Naive thymus-derived CD8-positive, alpha-beta T cell (primary cell): Measurements from ENCODE around the gene SLF2. TPM values are rescaled to one million over a fixed set of nuclear protein-coding genes. Genes with fewer than 3 reads are reported as not detected.

Experiments
- ATAC-seq, 2 donors: fragments of 150-1000 bp; cut with Tn5 transposase in 1 of 2; sonication (Bioruptor Pico), chemical (Tn5 transposase) in 1 of 2; 1 replicate in 1 of 2; 2 replicates in 1 of 2; pipeline ENCODE4 v1.10.0; 2021; ENCODE audit warnings: mild to moderate bottlenecking in 2 of 2, moderate library complexity in 2 of 2
- POLR2A ChIA-PET: fragments of 350-600 bp; sonication (Branson Sonifier 250); formaldehyde crosslinking; loops from one replicate; lab custom pipeline; 2021; ENCODE audit warnings: antibody characterized with exemption; lab: Charles Lee
- DNase-seq, 10 donors: peaks; one replicate each; pipeline versions ENCODE4 v3.0.0 to v3.0.0-alpha.2; 2020 to 2022
- H3K27ac Mint-ChIP-seq, 10 donors: one replicate each; pipeline ENCODE4 v1.8.0; 2020 to 2022; ENCODE audit warnings: mild to moderate bottlenecking in 10 of 10, mixed read lengths in 10 of 10, moderate library complexity in 4 of 10, inconsistent platforms in 1 of 10
- H3K27me3 Mint-ChIP-seq, 5 donors: one replicate each; pipeline ENCODE4 v1.8.0; 2021 to 2022; ENCODE audit warnings: mixed read lengths in 5 of 5
- H3K36me3 Mint-ChIP-seq, 3 donors: one replicate each; pipeline ENCODE4 v1.8.0; 2020 to 2022; ENCODE audit warnings: mixed read lengths in 3 of 3, mild to moderate bottlenecking in 2 of 3, inconsistent platforms in 1 of 3
- H3K4me1 Mint-ChIP-seq, 4 donors: one replicate each; pipeline ENCODE4 v1.8.0; 2021 to 2022; ENCODE audit warnings: mixed read lengths in 4 of 4
- H3K4me3 Mint-ChIP-seq, 10 donors: one replicate each; pipeline ENCODE4 v1.8.0; 2020 to 2022; ENCODE audit warnings: mild to moderate bottlenecking in 10 of 10, mixed read lengths in 10 of 10, moderate library complexity in 6 of 10, inconsistent platforms in 1 of 10
- H3K9me3 Mint-ChIP-seq, 9 donors: one replicate each; pipeline ENCODE4 v1.8.0; 2020 to 2022; ENCODE audit warnings: mixed read lengths in 9 of 9, mild to moderate bottlenecking in 3 of 9, inconsistent platforms in 1 of 9, moderate library complexity in 1 of 9
- polyA plus RNA-seq, 3 donors: library from polyadenylated mRNA; unstranded; fragments of 300-500 nt; fragmentation: Illumina TruSeq; gene quantifications; one replicate each; pipeline ENCODE4 v1.2.3, GENCODE V29; 2021
- total RNA-seq, 8 experiments: library from RNA in 2 of 8; stranded (reverse) in 2 of 8; gene quantifications; one replicate each; pipeline ENCODE4 v1.2.3 and lab custom pipeline; 2021 to 2026

Gene SLF2
- total and polyA plus RNA-seq, 5 experiments from 2014 or later = 9.7 to 46.1 (median 11.2) TPM

DNA sequence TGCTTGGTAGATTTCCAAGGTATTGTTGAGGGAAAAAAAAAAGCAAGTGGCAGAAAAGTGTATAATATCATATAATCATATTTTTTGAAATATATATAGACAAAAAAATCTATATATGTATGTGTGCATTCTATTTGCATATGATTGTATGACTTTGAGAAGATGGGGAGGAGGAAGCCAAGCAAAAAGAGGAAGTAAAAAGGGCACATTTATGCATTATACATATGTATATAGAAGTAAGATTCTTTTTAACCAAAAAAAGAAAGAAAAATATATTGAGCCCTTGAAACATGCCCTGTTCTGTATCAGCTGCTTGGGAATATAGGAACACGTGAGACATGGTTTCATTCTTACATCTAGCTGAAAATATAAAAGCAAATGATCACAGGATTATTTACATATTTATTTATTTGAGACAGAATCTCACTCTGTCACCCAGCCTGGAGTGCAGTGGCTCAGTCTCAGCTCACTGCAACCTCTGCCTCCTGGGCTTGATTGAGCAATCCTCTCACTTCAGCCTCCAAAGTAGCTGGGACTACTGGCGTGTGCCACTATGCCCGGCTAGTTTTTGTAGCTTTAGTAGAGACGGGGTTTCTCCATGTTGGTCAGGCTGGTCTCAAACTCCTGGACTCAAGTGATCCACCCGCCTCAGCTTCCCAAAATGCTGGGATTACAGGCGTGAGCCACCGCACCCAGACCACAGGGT, 18.0 kb upstream of the SLF2 start:
- Mint-ChIP-seq H3K27me3 (peaks cover 13 to 56% (median 31%) of the 10 kb centered on the region in 5 donors), H3K27ac (no peak overlapping the region), H3K9me3 (no peaks in the 10 kb centered on the region), H3K36me3 (no peaks in the 10 kb centered on the region), H3K4me1 (peaks cover 0 to 10% (median 1%) of the 10 kb centered on the region in 4 donors), H3K4me3 (no peak overlapping the region)
- POLR2A ChIA-PET = no interaction called here
- DNase-seq (peak in 1 of 10 donors; percentile 7), ATAC-seq (no peak)

DNA sequence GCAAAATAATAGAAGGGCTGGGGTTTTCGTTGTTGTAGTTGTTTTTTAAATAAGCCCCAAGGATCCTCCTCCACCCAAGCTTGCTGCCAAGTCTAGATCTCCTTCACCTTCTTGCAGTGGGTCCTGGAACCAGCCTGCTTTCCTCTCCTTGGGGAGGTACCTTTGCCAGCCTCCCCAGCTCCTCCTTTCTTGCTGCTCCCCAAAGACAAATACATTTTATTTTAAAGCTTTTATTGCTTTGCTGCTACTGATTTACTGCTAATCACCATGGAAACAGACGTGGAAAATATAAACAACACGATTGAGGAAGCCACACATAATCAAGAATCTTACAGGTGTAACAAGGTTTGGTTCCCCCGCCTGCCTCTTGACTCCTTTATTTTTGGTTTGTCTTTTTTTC, 17.4 kb upstream of the SLF2 start:
- POLR2A ChIA-PET = no interaction called here
- Mint-ChIP-seq H3K4me1 (peaks cover 0 to 10% (median 1%) of the 10 kb centered on the region in 4 donors), H3K36me3 (no peaks in the 10 kb centered on the region), H3K4me3 (no peak overlapping the region), H3K27ac (no peak overlapping the region), H3K9me3 (no peaks in the 10 kb centered on the region), H3K27me3 (peaks cover 15 to 56% (median 26%) of the 10 kb centered on the region in 5 donors)
- DNase-seq (peak in 1 of 10 donors; percentile 1), ATAC-seq (no peak)

DNA sequence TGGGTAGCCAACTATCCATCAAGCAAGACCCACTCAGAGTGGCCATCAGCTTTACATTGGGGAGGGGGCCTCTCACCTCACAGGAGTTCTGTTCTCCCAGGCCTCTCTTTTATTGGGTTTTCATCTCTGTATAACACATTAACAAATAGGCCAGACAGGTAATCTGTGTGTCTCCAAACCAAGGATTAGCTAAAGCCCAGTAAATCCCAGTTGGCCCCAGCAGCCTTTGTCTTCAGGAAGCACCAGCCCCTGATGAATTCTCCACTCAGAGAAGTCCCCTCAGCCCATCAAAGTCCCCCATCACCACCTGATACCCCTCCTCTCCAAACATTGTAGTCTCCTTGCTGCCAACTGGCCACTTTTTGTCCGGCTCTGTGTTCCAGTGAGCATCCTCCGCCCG, 16.9 kb upstream of the SLF2 start:
- POLR2A ChIA-PET = no interaction called here
- Mint-ChIP-seq H3K36me3 (no peaks in the 10 kb centered on the region), H3K9me3 (no peaks in the 10 kb centered on the region), H3K4me3 (no peak overlapping the region), H3K4me1 (peaks cover 0 to 10% (median 1%) of the 10 kb centered on the region in 4 donors), H3K27me3 (peaks cover 12 to 56% (median 21%) of the 10 kb centered on the region in 5 donors), H3K27ac (no peak overlapping the region)
- ATAC-seq (no peak), DNase-seq (no peak)

DNA sequence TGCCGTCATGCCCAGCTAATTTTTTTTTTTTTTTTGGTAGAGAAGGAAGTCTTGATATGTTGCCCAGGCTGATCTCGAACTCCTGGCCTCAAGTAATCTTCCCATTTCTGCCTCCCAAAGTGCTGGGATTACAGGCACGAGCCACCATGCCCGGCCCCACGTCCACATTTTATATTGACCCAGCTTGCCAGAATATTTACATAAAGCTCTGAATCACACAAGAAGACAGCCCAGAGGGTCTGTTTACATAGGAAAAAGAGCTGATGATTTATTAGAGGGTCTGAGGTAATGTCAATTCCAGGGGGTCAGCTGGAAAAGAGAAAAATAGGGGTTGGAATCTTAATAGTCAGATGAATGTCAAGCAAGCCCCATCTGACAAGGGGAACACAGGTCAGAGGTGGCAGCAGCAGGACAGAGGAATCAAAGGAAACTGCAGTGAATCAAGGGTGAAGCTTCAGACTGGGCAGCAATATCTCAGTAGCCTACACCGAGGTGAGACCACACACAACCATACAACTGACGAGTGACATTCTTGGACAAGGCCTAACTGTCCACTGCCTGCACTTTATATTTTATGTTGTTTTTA, 15.8 kb upstream of the SLF2 start:
- POLR2A ChIA-PET = no interaction called here
- no peak overlapping the region for H3K27ac Mint-ChIP-seq
- no peaks in the 10 kb centered on the region for H3K9me3 Mint-ChIP-seq
- no peak overlapping the region for H3K4me3 Mint-ChIP-seq
- H3K4me1 Mint-ChIP-seq = peaks cover 0 to 10% (median 1%) of the 10 kb centered on the region in 4 donors
- H3K27me3 Mint-ChIP-seq = peaks cover 14 to 60% (median 25%) of the 10 kb centered on the region in 5 donors
- no peaks in the 10 kb centered on the region for H3K36me3 Mint-ChIP-seq
- ATAC-seq (no peak), DNase-seq (peak in 1 of 10 donors; percentile 3)

DNA sequence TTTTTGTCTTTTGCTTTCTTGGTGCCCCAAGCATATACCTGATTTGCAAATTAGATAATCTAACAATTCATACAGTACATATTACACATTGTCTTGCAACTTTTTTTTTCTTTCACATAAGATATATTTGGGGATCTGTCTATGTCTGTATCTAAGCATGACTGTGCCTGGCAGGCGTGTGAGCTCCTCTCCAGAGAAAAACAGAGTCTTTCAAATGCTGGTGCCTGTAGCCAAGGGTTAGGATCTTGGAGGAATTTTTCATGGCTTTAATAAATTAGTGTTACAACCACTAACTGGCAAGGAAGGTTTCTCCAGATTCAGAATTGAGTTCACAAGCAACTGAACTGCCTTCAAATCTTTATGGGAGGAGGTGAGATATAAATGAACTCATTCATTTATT, 14.8 kb upstream of the SLF2 start:
- no peak overlapping the region for H3K4me3 Mint-ChIP-seq
- POLR2A ChIA-PET = no interaction called here
- H3K4me1 Mint-ChIP-seq = peaks cover 0 to 10% (median 1%) of the 10 kb centered on the region in 4 donors
- DNase-seq (no peak), ATAC-seq (no peak)
- no peaks in the 10 kb centered on the region for H3K9me3 Mint-ChIP-seq
- no peaks in the 10 kb centered on the region for H3K36me3 Mint-ChIP-seq
- H3K27ac Mint-ChIP-seq = no peak overlapping the region
- H3K27me3 Mint-ChIP-seq = peaks cover 12 to 54% (median 20%) of the 10 kb centered on the region in 5 donors

DNA sequence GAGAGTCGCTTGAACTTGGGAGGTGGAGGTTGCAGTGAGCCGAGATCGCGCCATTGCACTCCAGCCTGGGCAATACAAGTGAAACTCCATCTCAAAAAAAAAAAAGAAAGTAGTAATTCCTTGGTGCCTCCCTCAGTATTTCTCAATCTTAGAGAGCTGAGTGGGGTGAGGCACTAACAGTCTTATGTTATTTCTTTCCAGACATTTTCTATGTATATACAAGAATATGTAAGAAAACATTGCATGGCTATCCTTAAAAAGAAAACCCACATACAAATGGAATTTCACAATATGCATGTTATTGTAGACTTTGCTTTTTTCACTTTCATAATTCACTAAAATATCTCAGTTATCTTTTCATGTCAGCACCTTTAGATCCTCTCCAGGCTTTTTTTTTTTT, 13.6 kb upstream of the SLF2 start:
- Mint-ChIP-seq H3K9me3 (no peaks in the 10 kb centered on the region), H3K27ac (no peak overlapping the region), H3K4me1 (peaks cover 0 to 10% (median 1%) of the 10 kb centered on the region in 4 donors), H3K27me3 (peaks cover 15 to 62% (median 25%) of the 10 kb centered on the region in 5 donors), H3K4me3 (no peak overlapping the region), H3K36me3 (no peaks in the 10 kb centered on the region)
- DNase-seq = no peak
- POLR2A ChIA-PET = no interaction called here
- no peak for ATAC-seq

DNA sequence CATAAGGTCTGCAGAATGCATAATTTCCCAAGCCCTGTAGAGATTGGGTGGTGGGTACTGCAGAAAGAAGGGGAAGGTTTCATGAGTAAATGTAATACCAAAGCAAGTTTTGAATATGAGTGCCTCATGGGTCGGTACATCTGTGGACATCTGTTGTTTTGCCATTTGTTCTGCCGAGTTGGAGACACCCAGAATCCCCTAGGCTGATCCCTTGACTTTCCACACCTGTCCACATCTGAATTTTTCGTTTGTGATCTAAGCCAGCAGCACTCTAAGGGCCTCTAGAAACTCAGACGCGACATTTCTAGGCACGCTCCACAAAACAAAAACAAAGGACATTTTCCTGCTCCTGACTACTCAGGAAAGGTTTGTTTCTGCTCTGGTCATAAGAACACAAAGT, 11.7 kb upstream of the SLF2 start:
- H3K36me3 Mint-ChIP-seq = no peaks in the 10 kb centered on the region
- no peaks in the 10 kb centered on the region for H3K9me3 Mint-ChIP-seq
- H3K27me3 Mint-ChIP-seq = peaks cover 13 to 53% (median 22%) of the 10 kb centered on the region in 5 donors
- H3K4me3 Mint-ChIP-seq = no peak overlapping the region
- ATAC-seq = no peak
- H3K27ac Mint-ChIP-seq = no peak overlapping the region
- POLR2A ChIA-PET = interaction anchor here (0.7 kb wide), 1 partner anchor 23 kb away, joined by 3 read pairs; no protein-coding TSS in a partner anchor
- no peak for DNase-seq
- H3K4me1 Mint-ChIP-seq = no peaks in the 10 kb centered on the region

DNA sequence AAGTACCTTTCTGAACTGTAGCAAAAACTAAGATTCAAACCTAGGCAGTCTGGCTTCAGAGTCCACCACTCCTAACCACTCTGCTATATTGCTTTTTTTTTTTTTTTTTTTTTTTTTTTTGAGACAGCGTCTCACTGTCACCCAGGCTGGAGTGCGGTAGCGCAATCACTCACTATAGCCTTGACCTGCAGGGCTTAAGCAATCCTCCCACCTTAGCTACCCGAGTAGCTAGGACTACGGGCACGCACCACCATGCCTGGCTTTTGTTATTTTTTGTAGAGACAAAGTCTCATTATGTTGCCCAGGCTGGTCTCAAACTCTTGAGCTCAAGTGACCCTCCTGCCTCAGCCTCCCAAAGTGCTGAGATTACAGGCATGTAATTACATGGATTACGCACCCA, 10.1 kb upstream of the SLF2 start:
- H3K27me3 Mint-ChIP-seq = peaks cover 12 to 43% (median 17%) of the 10 kb centered on the region in 5 donors
- no peaks in the 10 kb centered on the region for H3K9me3 Mint-ChIP-seq
- no peaks in the 10 kb centered on the region for H3K36me3 Mint-ChIP-seq
- H3K27ac Mint-ChIP-seq = no peak overlapping the region
- DNase-seq = no peak
- H3K4me1 Mint-ChIP-seq = peaks cover 0 to 6% (median 2%) of the 10 kb centered on the region in 4 donors
- no peak overlapping the region for H3K4me3 Mint-ChIP-seq
- POLR2A ChIA-PET = no interaction called here
- ATAC-seq = no peak

DNA sequence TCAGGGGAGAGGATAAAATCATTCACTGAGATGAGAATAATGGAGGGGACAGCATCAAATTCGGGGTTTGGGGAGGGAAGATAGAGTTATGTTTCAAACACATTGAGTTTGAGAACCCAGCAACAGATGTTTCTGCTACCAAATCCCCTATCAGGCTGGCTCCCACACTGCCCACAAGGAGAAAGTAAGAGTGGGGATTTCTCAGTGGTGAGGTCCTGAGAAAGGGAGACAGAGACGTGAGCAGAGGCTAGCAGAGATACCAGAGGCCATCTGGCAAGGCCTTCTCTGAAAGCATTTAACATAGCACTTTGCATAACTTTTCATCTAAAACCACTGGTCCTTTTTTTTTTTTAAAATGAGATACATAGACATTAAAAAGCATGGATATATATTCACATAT, 7.8 kb upstream of the SLF2 start:
- Mint-ChIP-seq H3K27me3 (peaks cover 5 to 31% (median 15%) of the 10 kb centered on the region in 5 donors), H3K4me3 (no peak overlapping the region), H3K9me3 (no peaks in the 10 kb centered on the region), H3K27ac (no peak overlapping the region), H3K4me1 (peaks cover 0 to 13% (median 9%) of the 10 kb centered on the region in 4 donors), H3K36me3 (no peaks in the 10 kb centered on the region)
- POLR2A ChIA-PET = no interaction called here
- no peak for ATAC-seq
- no peak for DNase-seq

DNA sequence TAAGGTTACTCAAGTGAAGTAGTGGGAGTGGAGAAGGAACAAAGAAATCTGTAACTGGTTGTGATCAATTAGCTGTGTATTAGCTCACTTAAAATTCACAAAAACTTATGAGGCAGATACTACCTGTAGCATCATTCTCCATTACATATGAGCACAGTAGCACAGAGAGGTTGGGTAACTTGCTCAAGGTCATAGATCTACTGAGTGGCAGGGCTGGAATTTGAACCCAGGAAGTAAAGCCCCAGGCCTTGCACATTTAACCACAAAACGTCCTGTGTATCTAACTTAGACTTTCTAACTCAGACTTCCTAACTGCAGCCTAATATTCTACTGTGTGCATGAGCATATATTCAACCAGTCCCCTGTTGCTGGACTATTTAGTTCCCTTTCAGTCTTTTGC, 5.6 kb upstream of the SLF2 start:
- DNase-seq (no peak), ATAC-seq (no peak)
- peak overlapping the region in 1 of 10 donors; percentile 9 for H3K27ac Mint-ChIP-seq
- H3K36me3 Mint-ChIP-seq = no peaks in the 10 kb centered on the region
- H3K27me3 Mint-ChIP-seq = peaks cover 2 to 10% (median 5%) of the 10 kb centered on the region in 5 donors
- no peak overlapping the region for H3K4me3 Mint-ChIP-seq
- no peaks in the 10 kb centered on the region for H3K9me3 Mint-ChIP-seq
- H3K4me1 Mint-ChIP-seq = peaks cover 2 to 22% (median 19%) of the 10 kb centered on the region in 4 donors
- POLR2A ChIA-PET = no interaction called here

DNA sequence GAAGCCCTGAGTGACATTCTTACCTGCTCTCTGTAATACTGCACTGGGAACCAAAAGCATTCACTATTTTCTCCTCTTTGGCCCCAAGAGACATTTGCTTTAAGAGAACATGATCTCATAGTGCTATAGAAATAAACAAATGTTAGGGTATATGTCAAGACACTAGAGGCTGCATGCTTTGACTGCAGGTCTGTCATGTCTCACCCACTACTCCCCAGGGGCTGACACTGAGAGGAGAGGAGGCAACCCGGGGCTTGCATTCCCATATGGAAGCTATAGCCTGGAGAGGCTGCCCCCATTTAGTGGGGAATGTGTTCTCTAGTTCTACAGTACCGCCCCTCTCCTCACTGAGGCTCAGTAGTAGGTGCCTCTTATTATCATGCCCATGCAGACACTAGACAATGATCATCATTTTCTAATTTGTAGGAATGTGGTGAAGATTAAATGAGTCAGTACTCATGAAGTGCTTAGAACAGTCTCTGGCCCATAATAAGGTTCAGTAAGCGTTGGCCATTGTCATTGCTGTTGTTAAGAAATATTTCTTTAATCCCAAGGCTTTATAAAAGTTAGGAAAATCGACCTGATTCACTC, 4.9 kb upstream of the SLF2 start:
- ATAC-seq = no peak
- no peak for DNase-seq
- Mint-ChIP-seq H3K9me3 (no peaks in the 10 kb centered on the region), H3K4me1 (peaks cover 4 to 24% (median 23%) of the 10 kb centered on the region in 4 donors), H3K27me3 (peaks cover 2 to 9% (median 5%) of the 10 kb centered on the region in 5 donors), H3K4me3 (no peak overlapping the region), H3K27ac (peak overlapping the region in 1 of 10 donors; percentile 3), H3K36me3 (no peaks in the 10 kb centered on the region)
- POLR2A ChIA-PET = no interaction called here

DNA sequence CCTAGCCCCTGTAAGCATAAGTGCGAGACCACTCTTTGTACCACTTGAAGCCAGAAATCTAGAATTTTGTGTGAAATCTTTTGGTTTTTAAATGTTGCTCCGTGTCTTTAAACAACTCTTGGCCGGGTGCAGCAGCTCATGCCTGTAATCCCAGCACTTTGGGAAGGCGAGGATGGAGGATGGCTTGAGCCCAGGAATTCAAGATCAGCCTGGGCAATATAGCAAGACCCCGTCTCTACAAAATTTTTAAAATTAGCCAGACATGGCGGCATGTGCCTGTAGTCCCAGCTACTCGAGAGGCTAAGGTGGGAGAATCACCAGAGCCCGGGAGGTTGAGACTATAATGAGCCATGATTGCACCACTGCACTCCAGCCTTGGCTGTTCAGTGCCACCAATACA, 4.4 kb upstream of the SLF2 start:
- ATAC-seq (no peak), DNase-seq (no peak)
- H3K4me1 Mint-ChIP-seq = peaks cover 6 to 29% (median 27%) of the 10 kb centered on the region in 4 donors
- H3K27me3 Mint-ChIP-seq = peaks cover under 1 to 4% (median under 1%) of the 10 kb centered on the region in 5 donors
- H3K9me3 Mint-ChIP-seq = no peaks in the 10 kb centered on the region
- no peaks in the 10 kb centered on the region for H3K36me3 Mint-ChIP-seq
- POLR2A ChIA-PET = no interaction called here
- no peak overlapping the region for H3K4me3 Mint-ChIP-seq
- no peak overlapping the region for H3K27ac Mint-ChIP-seq
